ENCODE results near the gene CMIP. TPM values are rescaled to one million over a fixed set of nuclear protein-coding genes. Genes with fewer than 3 reads are reported as not detected.

Gene CMIP
- polyA plus RNA-seq, 1 experiment, result 4.9 TPM

GRCh38 chr16:81610936-81611335 lies 166.3 kb downstream of the CMIP start:
- H3K27me3 ChIP-seq (ENCODE audit: control insufficient read depth, insufficient read depth, low read length), result no peaks in the 10 kb centered on the region
- no peak for TF ChIP-seq CTCF (IDR thresholded peaks at IDR 0.05; ENCODE audit: insufficient read depth, low read depth, low read length)
- POLR2A ChIA-PET, result no interaction called here
- H3K36me3 ChIP-seq (ENCODE audit: control insufficient read depth, insufficient read depth, low read length), result peaks cover 2% of the 10 kb centered on the region; the same call in 1 of the 2 replicates
- H3K4me3 ChIP-seq (ENCODE audit: low read depth, low read length), result no peak overlapping the region
- DNase-seq (ENCODE audit: low read depth), result no peak
- CTCF ChIA-PET, result no interaction called here

GRCh38 chr16:81611721-81612120 lies 167.1 kb downstream of the CMIP start:
- Histone ChIP-seq H3K4me3 (ENCODE audit: low read depth, low read length) (no peak overlapping the region), H3K36me3 (ENCODE audit: control insufficient read depth, insufficient read depth, low read length) (peaks cover 2% of the 10 kb centered on the region; the same call in 1 of the 2 replicates), H3K27me3 (ENCODE audit: control insufficient read depth, insufficient read depth, low read length) (no peaks in the 10 kb centered on the region)
- CTCF ChIA-PET, result no interaction called here
- DNase-seq (ENCODE audit: low read depth), result no peak
- TF ChIP-seq CTCF (IDR thresholded peaks at IDR 0.05; ENCODE audit: insufficient read depth, low read depth, low read length), result no peak
- POLR2A ChIA-PET, result interaction anchor here (0.9 kb wide), 1 partner anchor 89 kb away, joined by 3 read pairs; no protein-coding TSS in a partner anchor

- Histone ChIP-seq H3K36me3 (ENCODE audit: control insufficient read depth, insufficient read depth, low read length) (peaks cover 2% of the 10 kb centered on the region; the same call in 1 of the 2 replicates), H3K4me3 (ENCODE audit: low read depth, low read length) (no peak overlapping the region), H3K27me3 (ENCODE audit: control insufficient read depth, insufficient read depth, low read length) (no peaks in the 10 kb centered on the region)
- TF ChIP-seq CTCF (IDR thresholded peaks at IDR 0.05; ENCODE audit: insufficient read depth, low read depth, low read length), result no peak
- ChIA-PET CTCF (no interaction called here), POLR2A (interaction anchor here (0.9 kb wide), 1 partner anchor 89 kb away, joined by 3 read pairs; no protein-coding TSS in a partner anchor)
- no peak for DNase-seq (ENCODE audit: low read depth)
Measured at GRCh38 chr16:81612351-81613163, 167.9 kb downstream of the CMIP start.

- Histone ChIP-seq H3K36me3 (ENCODE audit: control insufficient read depth, insufficient read depth, low read length) (peaks cover 2% of the 10 kb centered on the region; the same call in 1 of the 2 replicates), H3K27me3 (ENCODE audit: control insufficient read depth, insufficient read depth, low read length) (no peaks in the 10 kb centered on the region), H3K4me3 (ENCODE audit: low read depth, low read length) (no peak overlapping the region)
- no peak for DNase-seq (ENCODE audit: low read depth)
- CTCF ChIA-PET, result no interaction called here
- TF ChIP-seq CTCF (IDR thresholded peaks at IDR 0.05; ENCODE audit: insufficient read depth, low read depth, low read length), result no peak
- POLR2A ChIA-PET, result no interaction called here
Measured at GRCh38 chr16:81614171-81614570, 169.6 kb downstream of the CMIP start.

GRCh38 chr16:81614654-81615359 lies 170.2 kb downstream of the CMIP start:
- Histone ChIP-seq H3K4me3 (ENCODE audit: low read depth, low read length) (no peak overlapping the region), H3K36me3 (ENCODE audit: control insufficient read depth, insufficient read depth, low read length) (peaks cover 2% of the 10 kb centered on the region; the same call in 1 of the 2 replicates), H3K27me3 (ENCODE audit: control insufficient read depth, insufficient read depth, low read length) (no peaks in the 10 kb centered on the region)
- no peak for TF ChIP-seq CTCF (IDR thresholded peaks at IDR 0.05; ENCODE audit: insufficient read depth, low read depth, low read length)
- ChIA-PET POLR2A (no interaction called here), CTCF (no interaction called here)
- no peak for DNase-seq (ENCODE audit: low read depth)
